Prostate gland (tissue), 2 donors: Measurements from ENCODE around the gene DSCAM.

ENCODE experiments used
- CTCF ChIP-seq, 4 experiments: fragments of 200-600 bp in 2 of 4; fragments of 450-650 bp in 2 of 4; sonication (generic) in 2 of 4; IDR thresholded peaks; 1 replicate in 3 of 4; 2 replicates in 1 of 4; pipeline ENCODE4 v1.5.1; 2016 to 2019; ENCODE audit warnings: antibody characterized with exemption in 4 of 4, mild to moderate bottlenecking in 2 of 4, moderate library complexity in 2 of 4
- POLR2AphosphoS5 ChIP-seq: sonication (generic); formaldehyde crosslinking; IDR thresholded peaks from one replicate; pipeline ENCODE4 v1.6.1; 2017; ENCODE audit warnings: antibody characterized with exemption

- no peak for TF ChIP-seq CTCF (IDR thresholded peaks at IDR 0.05)
- TF ChIP-seq POLR2AphosphoS5: no peak
Measured at GRCh38 chr21:40567501-40567900, 279.5 kb downstream of the DSCAM start.
